HEK293 (cell line): Measurements from ENCODE around the gene KCTD19.

ENCODE experiments used
- CTCF ChIA-PET: fragments of 350-600 bp; formaldehyde crosslinking; extraction: SDS; loops from one replicate; lab custom pipeline; 2021; ENCODE audit warnings: antibody characterized with exemption; lab: Yijun Ruan, JAX
- POLR2A ChIA-PET: fragments of 300-600 bp; formaldehyde crosslinking; extraction: SDS; loops from one replicate; lab custom pipeline; 2020; ENCODE audit warnings: antibody characterized with exemption, inconsistent platforms; lab: Yijun Ruan, JAX
- H3K27ac ChIP-seq: fragments of 200-500 bp; sonication (Bioruptor generic); 2 replicates; pipeline ENCODE4 v1.5.1; 2014; ENCODE audit warnings: low read depth, low read length, control low read depth, inconsistent platforms; ENCODE audit errors: extremely low read depth
- H3K36me3 ChIP-seq, 2 experiments: fragments of 200-500 bp in 1 of 2; sonication (Bioruptor generic) in 1 of 2; 1 replicate in 1 of 2; 2 replicates in 1 of 2; pipeline ENCODE4 v1.5.1; 2014 to 2017; ENCODE audit warnings: inconsistent platforms in 2 of 2, low read length in 2 of 2; ENCODE audit not compliant: control insufficient read depth in 2 of 2, insufficient read depth in 1 of 2
- H3K4me1 ChIP-seq: fragments of 200-500 bp; sonication (Bioruptor generic); 2 replicates; pipeline ENCODE4 v1.5.1; 2014; ENCODE audit warnings: mild to moderate bottlenecking, low read length, inconsistent platforms; ENCODE audit not compliant: control insufficient read depth, insufficient read depth
- H3K4me3 ChIP-seq: 2 replicates; pipeline ENCODE4 v1.5.1; 2011; ENCODE audit warnings: low read depth, mild to moderate bottlenecking, control low read depth, low read length, moderate library complexity
- H3K9me3 ChIP-seq: fragments of 200-500 bp; sonication (Bioruptor generic); 2 replicates; pipeline ENCODE4 v1.5.1; 2014; ENCODE audit warnings: low read depth, low read length, inconsistent platforms; ENCODE audit not compliant: control insufficient read depth, insufficient read depth
- PBX3 ChIP-seq: sonication (generic); formaldehyde crosslinking; IDR thresholded peaks from 2 replicates; pipeline ENCODE4 v1.8.1; 2022; ENCODE audit warnings: mild to moderate bottlenecking, moderate library complexity, missing genetic modification reagents
- SP7 ChIP-seq: fragments of 450-650 bp; formaldehyde crosslinking; IDR thresholded peaks from 2 replicates; pipeline ENCODE4 v1.5.1; 2016; ENCODE audit warnings: missing biosample characterization, missing genetic modification characterization
- TRIM28 ChIP-seq: IDR thresholded peaks from 2 replicates; pipeline ENCODE4 v1.6.1; 2011; ENCODE audit warnings: low read length, control low read depth, borderline replicate concordance
- WT1 ChIP-seq: fragments of 450-650 bp; formaldehyde crosslinking; IDR thresholded peaks from 2 replicates; pipeline ENCODE4 v1.5.1; 2016; ENCODE audit warnings: missing biosample characterization, missing genetic modification characterization
- ZBTB49 ChIP-seq: fragments of 450-650 bp; formaldehyde crosslinking; IDR thresholded peaks from 2 replicates; pipeline ENCODE4 v1.5.1; 2016; ENCODE audit warnings: missing biosample characterization, missing genetic modification characterization, low read depth
- ZBTB8A ChIP-seq: fragments of 450-650 bp; formaldehyde crosslinking; IDR thresholded peaks from 2 replicates; pipeline ENCODE4 v1.5.1; 2016; ENCODE audit warnings: missing biosample characterization, missing genetic modification characterization
- ZNF114 ChIP-seq: fragments of 450-650 bp; formaldehyde crosslinking; IDR thresholded peaks from 2 replicates; pipeline ENCODE4 v1.5.0; 2017; ENCODE audit warnings: missing biosample characterization, missing genetic modification characterization
- ZNF174 ChIP-seq: fragments of 450-650 bp; formaldehyde crosslinking; IDR thresholded peaks from 2 replicates; pipeline ENCODE4 v1.5.0; 2017; ENCODE audit warnings: missing biosample characterization, mild to moderate bottlenecking, missing genetic modification characterization
- ZNF221 ChIP-seq: fragments of 450-650 bp; formaldehyde crosslinking; IDR thresholded peaks from 2 replicates; pipeline ENCODE4 v1.5.1; 2017; ENCODE audit warnings: missing biosample characterization, missing genetic modification characterization, borderline replicate concordance
- ZNF302 ChIP-seq: fragments of 450-650 bp; formaldehyde crosslinking; IDR thresholded peaks from 2 replicates; pipeline ENCODE4 v1.5.1; 2016; ENCODE audit warnings: missing biosample characterization, missing genetic modification characterization, low read depth
- ZNF335 ChIP-seq: fragments of 450-650 bp; formaldehyde crosslinking; conservative IDR thresholded peaks from 2 replicates; pipeline ENCODE4 v1.5.1; 2016; ENCODE audit warnings: missing biosample characterization, missing genetic modification characterization
- ZNF366 ChIP-seq: fragments of 450-650 bp; formaldehyde crosslinking; conservative IDR thresholded peaks from 2 replicates; pipeline ENCODE4 v1.5.1; 2016; ENCODE audit warnings: missing biosample characterization, missing genetic modification characterization
- ZNF394 ChIP-seq: fragments of 450-650 bp; formaldehyde crosslinking; IDR thresholded peaks from 2 replicates; pipeline ENCODE4 v1.5.1; 2016; ENCODE audit warnings: missing biosample characterization, missing genetic modification characterization, mild to moderate bottlenecking, moderate library complexity, borderline replicate concordance
- ZNF416 ChIP-seq: fragments of 450-650 bp; formaldehyde crosslinking; IDR thresholded peaks from 2 replicates; pipeline ENCODE4 v1.5.1; 2016; ENCODE audit warnings: missing biosample characterization, missing genetic modification characterization
- ZNF549 ChIP-seq: fragments of 450-650 bp; IDR thresholded peaks from 2 replicates; pipeline ENCODE4 v1.5.1; 2018; ENCODE audit warnings: missing biosample characterization, missing genetic modification characterization, mild to moderate bottlenecking, inconsistent platforms, moderate library complexity
- ZNF580 ChIP-seq: fragments of 450-650 bp; formaldehyde crosslinking; IDR thresholded peaks from 2 replicates; pipeline ENCODE4 v1.5.1; 2016; ENCODE audit warnings: missing biosample characterization, missing genetic modification characterization
- ZNF654 ChIP-seq: fragments of 450-650 bp; formaldehyde crosslinking; IDR thresholded peaks from 2 replicates; pipeline ENCODE4 v1.5.1; 2016; ENCODE audit warnings: low read depth, missing biosample characterization, missing genetic modification characterization
- ZNF707 ChIP-seq: fragments of 450-650 bp; formaldehyde crosslinking; IDR thresholded peaks from 2 replicates; pipeline ENCODE4 v1.5.1; 2016; ENCODE audit warnings: missing biosample characterization, missing genetic modification characterization
- TF ChIP-seq, protein P1 (sequence below): fragments of 450-650 bp; formaldehyde crosslinking; IDR thresholded peaks from 2 replicates; pipeline ENCODE4 v1.5.1; 2016; ENCODE audit warnings: missing biosample characterization, missing genetic modification characterization, borderline replicate concordance
- TF ChIP-seq, protein P2 (sequence below): fragments of 450-650 bp; formaldehyde crosslinking; IDR thresholded peaks from 2 replicates; pipeline ENCODE4 v1.5.1; 2016; ENCODE audit warnings: missing biosample characterization, missing genetic modification characterization

The KCTD19 gene

GRCh38 chr16:67281536-67282446 lies 44.8 kb downstream of the KCTD19 start:
- Histone ChIP-seq H3K4me1 (no peaks in the 10 kb centered on the region), H3K27ac (no peak overlapping the region), H3K4me3 (no peak overlapping the region), H3K36me3 (peaks cover 0 to 45% of the 10 kb centered on the region in 2 experiments; a peak in 2 of 3 replicates), H3K9me3 (no peaks in the 10 kb centered on the region)
- POLR2A ChIA-PET, result interaction anchor here (0.5 kb wide), 1 partner anchor 998 kb away, joined by 3 read pairs; no protein-coding TSS in a partner anchor
- CTCF ChIA-PET, result interaction anchor here (0.7 to 1.9 kb wide), 7 partner anchors 12 to 135 kb away, joined by 3 to 7 read pairs (median 5); partner anchors contain the start of gene ZDHHC1
- TF ChIP-seq, protein P1, sequence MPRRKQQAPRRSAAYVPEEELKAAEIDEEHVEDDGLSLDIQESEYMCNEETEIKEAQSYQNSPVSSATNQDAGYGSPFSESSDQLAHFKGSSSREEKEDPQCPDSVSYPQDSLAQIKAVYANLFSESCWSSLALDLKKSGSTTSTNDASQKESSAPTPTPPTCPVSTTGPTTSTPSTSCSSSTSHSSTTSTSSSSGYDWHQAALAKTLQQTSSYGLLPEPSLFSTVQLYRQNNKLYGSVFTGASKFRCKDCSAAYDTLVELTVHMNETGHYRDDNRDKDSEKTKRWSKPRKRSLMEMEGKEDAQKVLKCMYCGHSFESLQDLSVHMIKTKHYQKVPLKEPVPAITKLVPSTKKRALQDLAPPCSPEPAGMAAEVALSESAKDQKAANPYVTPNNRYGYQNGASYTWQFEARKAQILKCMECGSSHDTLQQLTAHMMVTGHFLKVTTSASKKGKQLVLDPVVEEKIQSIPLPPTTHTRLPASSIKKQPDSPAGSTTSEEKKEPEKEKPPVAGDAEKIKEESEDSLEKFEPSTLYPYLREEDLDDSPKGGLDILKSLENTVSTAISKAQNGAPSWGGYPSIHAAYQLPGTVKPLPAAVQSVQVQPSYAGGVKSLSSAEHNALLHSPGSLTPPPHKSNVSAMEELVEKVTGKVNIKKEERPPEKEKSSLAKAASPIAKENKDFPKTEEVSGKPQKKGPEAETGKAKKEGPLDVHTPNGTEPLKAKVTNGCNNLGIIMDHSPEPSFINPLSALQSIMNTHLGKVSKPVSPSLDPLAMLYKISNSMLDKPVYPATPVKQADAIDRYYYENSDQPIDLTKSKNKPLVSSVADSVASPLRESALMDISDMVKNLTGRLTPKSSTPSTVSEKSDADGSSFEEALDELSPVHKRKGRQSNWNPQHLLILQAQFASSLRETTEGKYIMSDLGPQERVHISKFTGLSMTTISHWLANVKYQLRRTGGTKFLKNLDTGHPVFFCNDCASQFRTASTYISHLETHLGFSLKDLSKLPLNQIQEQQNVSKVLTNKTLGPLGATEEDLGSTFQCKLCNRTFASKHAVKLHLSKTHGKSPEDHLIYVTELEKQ (tag by site-specific recombination), result no peak
- TF ChIP-seq ZBTB8A (tag by site-specific recombination) (no peak), ZNF221 (no peak), ZNF416 (tag by site-specific recombination) (no peak), ZNF580 (tag by site-specific recombination) (no peak), ZNF394 (no peak), ZNF114 (tag by site-specific recombination) (no peak), ZNF654 (no peak), ZNF707 (no peak), ZNF366 (tag by site-specific recombination) (no peak), ZNF174 (tag by site-specific recombination) (no peak)
- TF ChIP-seq, protein P2, sequence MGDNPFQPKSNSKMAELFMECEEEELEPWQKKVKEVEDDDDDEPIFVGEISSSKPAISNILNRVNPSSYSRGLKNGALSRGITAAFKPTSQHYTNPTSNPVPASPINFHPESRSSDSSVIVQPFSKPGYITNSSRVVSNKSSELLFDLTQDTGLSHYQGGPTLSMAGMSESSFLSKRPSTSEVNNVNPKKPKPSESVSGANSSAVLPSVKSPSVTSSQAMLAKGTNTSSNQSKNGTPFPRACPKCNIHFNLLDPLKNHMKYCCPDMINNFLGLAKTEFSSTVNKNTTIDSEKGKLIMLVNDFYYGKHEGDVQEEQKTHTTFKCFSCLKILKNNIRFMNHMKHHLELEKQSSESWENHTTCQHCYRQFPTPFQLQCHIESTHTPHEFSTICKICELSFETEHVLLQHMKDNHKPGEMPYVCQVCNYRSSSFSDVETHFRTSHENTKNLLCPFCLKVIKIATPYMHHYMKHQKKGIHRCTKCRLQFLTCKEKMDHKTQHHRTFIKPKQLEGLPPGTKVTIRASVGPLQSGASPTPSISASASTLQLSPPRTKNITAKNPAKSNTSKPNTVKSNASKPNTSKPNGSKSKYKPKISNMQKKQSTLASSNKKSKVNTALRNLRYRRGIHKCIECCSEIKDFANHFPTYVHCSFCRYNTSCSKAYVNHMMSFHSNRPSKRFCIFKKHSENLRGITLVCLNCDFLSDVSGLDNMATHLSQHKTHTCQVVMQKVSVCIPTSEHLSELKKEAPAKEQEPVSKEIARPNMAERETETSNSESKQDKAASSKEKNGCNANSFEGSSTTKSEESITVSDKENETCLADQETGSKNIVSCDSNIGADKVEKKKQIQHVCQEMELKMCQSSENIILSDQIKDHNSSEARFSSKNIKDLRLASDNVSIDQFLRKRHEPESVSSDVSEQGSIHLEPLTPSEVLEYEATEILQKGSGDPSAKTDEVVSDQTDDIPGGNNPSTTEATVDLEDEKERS, result no peak

GRCh38 chr16:67280090-67281015 lies 46.2 kb downstream of the KCTD19 start:
- no peaks in the 10 kb centered on the region for H3K9me3 ChIP-seq
- H3K4me1 ChIP-seq, result no peaks in the 10 kb centered on the region
- H3K36me3 ChIP-seq, result peaks cover 0 to 42% of the 10 kb centered on the region in 2 experiments; a peak in 2 of 3 replicates
- POLR2A ChIA-PET, result no interaction called here
- H3K27ac ChIP-seq, result no peak overlapping the region
- CTCF ChIA-PET, result interaction anchor here (0.6 to 1.9 kb wide), 9 partner anchors 8 to 318 kb away, joined by 3 to 7 read pairs (median 3); no protein-coding TSS in a partner anchor
- no peak overlapping the region for H3K4me3 ChIP-seq
- TF ChIP-seq ZNF549 (no peak), ZNF335 (tag by site-specific recombination) (no peak), ZNF416 (tag by site-specific recombination) (no peak), TRIM28 (no peak), SP7 (tag by site-specific recombination) (no peak), PBX3 (CRISPR knock-in tag) (no peak), WT1 (no peak), ZNF302 (tag by site-specific recombination) (no peak), ZBTB49 (tag by site-specific recombination) (no peak)
